Erythroblast (primary cell): ENCODE data around the gene GPR158.
"Not testable (repeated sequence)": the region's sequence is repeated elsewhere in the genome, so short reads cannot be mapped to it uniquely, and the experiment has no call there.

Experiments
- DNase-seq, 2 experiments: peaks; one replicate each; lab custom pipeline; 2025; lab: John Stamatoyannopoulos, UW
- GATA1 ChIP-seq: IDR thresholded peaks from 2 replicates; pipeline ENCODE4 v1.6.1; 2011; ENCODE audit warnings: low read depth, mild to moderate bottlenecking, control low read depth, low read length, moderate library complexity
- POLR2A ChIP-seq: IDR thresholded peaks from 2 replicates; pipeline ENCODE4 v1.6.1; 2011; ENCODE audit warnings: mild to moderate bottlenecking, low read length

GPR158 gene

DNA sequence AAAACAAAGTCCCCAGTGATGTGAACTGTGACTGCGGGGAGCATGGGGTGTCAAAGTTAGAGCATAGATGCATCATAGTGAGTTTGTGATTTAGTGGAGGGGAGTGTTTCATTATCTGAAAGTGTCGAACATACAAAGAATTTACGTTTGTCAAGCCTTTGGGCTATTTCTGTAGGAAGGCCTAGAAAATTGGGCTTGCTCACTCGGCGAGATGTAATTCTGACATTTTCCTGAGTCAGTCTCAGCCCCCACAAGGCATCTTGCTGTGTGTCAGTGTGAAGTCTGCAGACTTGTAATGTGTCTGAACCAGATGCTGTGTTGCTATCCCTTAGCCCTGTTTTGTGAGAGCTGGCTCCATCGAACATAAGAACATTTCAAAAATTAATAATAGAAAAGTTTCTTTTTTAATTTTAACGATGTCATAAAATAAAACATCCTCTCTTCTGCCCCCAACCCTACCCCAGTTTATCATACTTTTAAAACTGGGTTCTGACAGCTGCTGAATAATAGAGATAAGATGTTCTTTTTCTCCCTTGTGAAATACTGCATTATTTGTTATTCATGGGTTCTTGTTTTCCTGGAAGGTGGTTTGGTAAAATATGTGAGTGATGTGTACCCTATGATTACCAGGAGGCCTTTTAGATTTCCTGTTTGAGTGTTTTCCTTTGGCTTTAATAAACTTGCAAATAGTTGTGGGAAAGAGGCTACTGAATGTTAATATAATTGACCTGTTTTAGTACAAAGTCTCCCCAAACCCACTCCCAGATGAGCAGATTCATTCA, 207.4 kb downstream of the GPR158 start:
- DNase-seq, result no peak
- TF ChIP-seq GATA1 (no peak), POLR2A (no peak)

DNA sequence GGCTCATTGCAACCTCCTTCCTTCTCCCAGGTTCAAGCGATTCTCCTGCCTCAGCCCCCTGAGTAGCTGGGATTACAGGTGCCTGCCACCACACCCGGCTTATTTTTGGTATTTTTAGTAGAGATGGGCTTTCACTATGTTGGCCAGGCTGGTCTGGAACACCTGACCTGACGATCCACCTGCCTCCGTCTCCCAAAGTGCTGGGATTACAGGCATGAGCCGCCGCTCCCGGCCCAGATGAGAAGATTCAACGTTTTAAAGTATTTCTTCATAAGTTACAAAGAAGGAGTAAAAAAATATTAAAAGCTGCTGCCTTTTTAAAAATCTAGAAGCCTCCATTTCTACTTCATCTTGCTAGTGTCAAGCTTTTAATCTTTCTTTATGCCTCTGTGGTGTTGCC, 208.1 kb downstream of the GPR158 start:
- not testable (repeated sequence) for DNase-seq

- no peak for DNase-seq
- no peak for TF ChIP-seq GATA1
- no peak for TF ChIP-seq POLR2A
Observed at GRCh38 chr10:25383686-25384085, 208.9 kb downstream of the GPR158 start.

- no peak for DNase-seq
- TF ChIP-seq POLR2A (no peak), GATA1 (no peak)
Observed at GRCh38 chr10:25384618-25385017, 209.8 kb downstream of the GPR158 start.

GRCh38 chr10:25388188-25388861, 213.5 kb downstream of the GPR158 start:
- DNase-seq, result no peak
- TF ChIP-seq POLR2A (no peak), GATA1 (no peak)

DNA sequence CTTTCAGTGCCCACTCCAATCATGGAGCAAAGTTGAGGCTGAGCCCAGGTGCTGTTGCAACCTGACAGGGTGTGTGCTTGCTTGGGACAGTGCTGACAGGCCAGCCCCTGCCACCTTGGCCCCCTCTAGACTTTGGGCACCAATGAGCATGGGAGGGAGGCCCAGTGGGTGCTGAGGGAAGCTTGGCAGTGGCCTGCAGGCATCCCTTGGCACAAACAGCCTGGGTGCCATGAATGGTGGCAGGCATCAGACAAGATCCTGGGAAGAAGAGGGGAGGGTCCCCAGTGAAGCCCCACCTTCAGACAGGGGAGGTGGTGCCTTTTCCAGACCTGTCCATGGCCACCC, 214.0 kb downstream of the GPR158 start:
- DNase-seq, result no peak
- TF ChIP-seq GATA1 (no peak), POLR2A (no peak)

DNA sequence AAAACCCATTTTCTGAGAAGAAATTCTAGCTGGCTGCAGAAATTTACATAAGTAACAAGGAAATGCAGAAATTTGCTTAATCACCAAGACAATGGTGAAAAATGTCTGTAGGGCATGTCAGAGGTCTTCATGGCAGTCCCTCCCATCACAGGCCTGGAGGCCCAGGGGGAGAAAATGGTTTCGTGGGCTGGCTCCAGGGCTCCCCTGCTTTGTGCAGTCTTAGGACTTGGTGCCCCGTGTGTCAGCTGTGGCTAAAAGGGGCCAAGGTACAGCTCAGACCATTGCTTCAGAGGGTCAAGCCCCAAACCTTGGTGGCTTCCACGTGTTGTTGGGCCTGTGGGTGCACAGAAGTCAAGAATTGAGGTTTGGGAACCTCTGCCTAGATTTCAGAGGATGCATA, 215.9 kb downstream of the GPR158 start:
- TF ChIP-seq POLR2A (no peak), GATA1 (no peak)
- DNase-seq, result no peak

GRCh38 chr10:25392132-25392531, 217.3 kb downstream of the GPR158 start:
- TF ChIP-seq GATA1 (no peak), POLR2A (no peak)
- no peak for DNase-seq

- TF ChIP-seq POLR2A (no peak), GATA1 (no peak)
- no peak for DNase-seq
Observed at GRCh38 chr10:25393621-25394020, 218.8 kb downstream of the GPR158 start.

- TF ChIP-seq POLR2A (no peak), GATA1 (no peak)
- DNase-seq, result no peak
Observed at GRCh38 chr10:25398680-25399079, 223.9 kb downstream of the GPR158 start.

DNA sequence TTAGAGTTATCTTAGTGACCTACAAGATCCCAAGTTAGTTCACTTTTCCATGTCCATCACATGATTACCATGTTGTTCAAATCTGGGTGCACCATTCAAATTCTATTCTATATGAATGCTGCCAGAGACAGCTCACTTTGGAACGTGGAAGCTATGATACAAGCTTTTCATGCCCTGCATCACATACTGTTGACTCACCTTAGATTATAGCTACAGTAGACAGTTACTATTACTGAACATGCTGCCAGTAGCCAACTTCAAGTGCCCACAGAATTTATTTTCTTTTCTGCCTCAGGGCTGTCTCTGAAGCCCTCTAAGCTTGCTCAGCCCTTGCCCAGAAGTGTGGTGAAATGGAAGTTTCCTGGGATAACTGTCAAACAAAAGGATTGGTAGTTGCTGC, 231.1 kb downstream of the GPR158 start:
- DNase-seq, result no peak
- TF ChIP-seq POLR2A (no peak), GATA1 (no peak)

DNA sequence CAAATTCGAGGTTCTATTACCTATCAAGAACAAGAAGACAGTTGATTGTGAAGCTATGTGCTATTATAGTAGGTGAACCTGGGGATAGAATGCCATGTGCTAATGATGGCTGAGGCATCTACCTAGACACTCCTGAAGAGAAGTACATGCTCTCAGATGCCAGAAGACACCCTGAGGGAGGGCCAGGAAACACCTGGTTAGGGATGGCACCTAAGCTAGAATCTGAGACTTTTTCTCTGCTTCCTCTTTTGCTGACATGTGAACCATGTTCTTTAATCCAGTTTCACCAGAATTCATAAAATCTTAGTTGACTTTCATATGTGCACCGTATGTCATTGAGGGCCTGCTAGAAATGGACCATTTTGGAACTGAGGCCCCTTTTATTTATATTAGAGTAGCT, 242.8 kb downstream of the GPR158 start:
- DNase-seq, result no peak
- no peak for TF ChIP-seq GATA1
- TF ChIP-seq POLR2A, result no peak

GRCh38 chr10:25425776-25426175, 251.0 kb downstream of the GPR158 start:
- DNase-seq, result no peak
- TF ChIP-seq POLR2A (no peak), GATA1 (no peak)

DNA sequence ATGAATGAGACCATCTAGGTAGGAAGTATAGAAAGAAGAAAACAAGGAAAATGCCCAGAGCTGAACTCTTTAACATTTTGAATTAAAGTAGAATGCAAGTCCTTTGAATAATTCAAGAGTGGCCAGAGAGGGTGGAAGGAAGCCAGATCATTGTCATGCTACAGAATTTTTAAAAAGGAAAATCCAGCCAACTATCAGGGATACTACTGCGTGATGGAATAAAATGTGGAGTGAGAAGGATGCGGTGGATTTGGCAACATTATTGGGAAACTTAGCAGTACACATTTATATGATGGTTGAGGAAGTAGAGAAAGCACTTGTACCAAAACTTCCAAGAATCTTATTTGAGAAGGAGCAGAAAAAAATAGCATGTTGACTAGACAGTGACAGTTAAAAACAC, 261.6 kb downstream of the GPR158 start:
- no peak for DNase-seq
- TF ChIP-seq GATA1, result no peak

GRCh38 chr10:25441270-25441669, 266.5 kb downstream of the GPR158 start:
- TF ChIP-seq POLR2A (no peak), GATA1 (no peak)
- no peak for DNase-seq
